CD4-positive, alpha-beta T cell (primary cell): ENCODE results near the gene NAXE. TPM values are rescaled to one million over a fixed set of nuclear protein-coding genes. Genes with fewer than 3 reads are reported as not detected.
"Not testable (repeated sequence)": the region's sequence is repeated elsewhere in the genome, so short reads cannot be mapped to it uniquely, and the experiment has no call there.

ENCODE experiments used
- ATAC-seq: fragments of 200-7000 bp; cut with Tn5 transposase; one replicate; pipeline ENCODE4 v1.10.0; 2022; ENCODE audit warnings: mild to moderate bottlenecking; ENCODE audit not compliant: poor library complexity
- CTCF ChIA-PET: fragments of 350-600 bp; sonication (Branson Sonifier 250); formaldehyde crosslinking; loops from one replicate; lab custom pipeline; 2021; ENCODE audit warnings: antibody characterized with exemption, inconsistent platforms; lab: Charles Lee
- POLR2A ChIA-PET: fragments of 350-600 bp; sonication (Branson Sonifier 250); formaldehyde crosslinking; loops from one replicate; lab custom pipeline; 2021; ENCODE audit warnings: antibody characterized with exemption, inconsistent platforms; lab: Charles Lee
- DNase-seq, 14 experiments: peaks; one replicate each; pipeline ENCODE4 v3.0.0-alpha.2; 2013 to 2020; ENCODE audit warnings: mixed read lengths in 2 of 14
- H3K27ac ChIP-seq, 2 donors: one replicate each; pipeline versions ENCODE4 v1.5.1 to v1.7.0; 2013; ENCODE audit warnings: low read length in 2 of 2, low read depth in 1 of 2, mild to moderate bottlenecking in 1 of 2
- H3K27me3 ChIP-seq, 2 experiments: 1 replicate in 1 of 2; 2 replicates in 1 of 2; pipeline versions ENCODE4 v1.6.1 to v1.7.0; 2013; ENCODE audit warnings: low read length in 2 of 2, control low read depth in 1 of 2, mild to moderate bottlenecking in 1 of 2, moderate library complexity in 1 of 2; ENCODE audit not compliant: insufficient read depth in 2 of 2, control insufficient read depth in 1 of 2
- H3K36me3 ChIP-seq: one replicate; pipeline ENCODE4 v1.6.1; 2013; ENCODE audit warnings: low read length, control low read depth; ENCODE audit not compliant: insufficient read depth
- H3K4me1 ChIP-seq: one replicate; pipeline ENCODE4 v1.6.1; 2013; ENCODE audit warnings: low read length, control low read depth; ENCODE audit not compliant: insufficient read depth
- H3K4me3 ChIP-seq: one replicate; pipeline ENCODE4 v1.5.1; 2013; ENCODE audit warnings: mild to moderate bottlenecking, low read length, moderate library complexity
- H3K9me3 ChIP-seq, 2 experiments: 1 replicate in 1 of 2; 2 replicates in 1 of 2; pipeline versions ENCODE4 v1.6.1 to v1.7.0; 2013; ENCODE audit warnings: low read length in 2 of 2, mild to moderate bottlenecking in 2 of 2, control low read depth in 1 of 2, moderate library complexity in 1 of 2; ENCODE audit not compliant: control insufficient read depth in 1 of 2, insufficient read depth in 1 of 2
- H3K27ac Mint-ChIP-seq: one replicate; pipeline ENCODE4 v1.8.0; 2020; ENCODE audit warnings: mixed read lengths
- H3K27me3 Mint-ChIP-seq: one replicate; pipeline ENCODE4 v1.8.0; 2021; ENCODE audit warnings: mixed read lengths
- H3K36me3 Mint-ChIP-seq: one replicate; pipeline ENCODE4 v1.8.0; 2021; ENCODE audit warnings: low read depth, mixed read lengths
- H3K4me1 Mint-ChIP-seq: one replicate; pipeline ENCODE4 v1.8.0; 2021; ENCODE audit warnings: low read depth, mixed read lengths
- H3K4me3 Mint-ChIP-seq: one replicate; pipeline ENCODE4 v1.8.0; 2020; ENCODE audit warnings: mild to moderate bottlenecking, mixed read lengths
- H3K9me3 Mint-ChIP-seq: one replicate; pipeline ENCODE4 v1.8.0; 2020; ENCODE audit warnings: mixed read lengths
- CTCF ChIP-seq: fragments of 200-600 bp; IDR thresholded peaks from one replicate; pipeline ENCODE4 v1.8.0; 2022; ENCODE audit warnings: antibody characterized with exemption, mild to moderate bottlenecking
- intact Hi-C, 2 experiments: fragments of 100-400 bp; cut with DNase I in 1 of 2; cut with micrococcal nuclease in 1 of 2; formaldehyde crosslinking; loops; one replicate each; pipeline versions ENCODE4 v1.15.1 to v1.9.0; 2023 to 2025; cut with DNase I, micrococcal nuclease
- total RNA-seq, 174 experiments: library from RNA in 2 of 174; stranded (reverse) in 2 of 174; gene quantifications; one replicate each; pipeline ENCODE4 v1.2.3 and lab custom pipeline; 2021 to 2026

NAXE gene
- total RNA-seq, 2 experiments from 2014 or later, result 23.3 to 27.8 TPM

DNA sequence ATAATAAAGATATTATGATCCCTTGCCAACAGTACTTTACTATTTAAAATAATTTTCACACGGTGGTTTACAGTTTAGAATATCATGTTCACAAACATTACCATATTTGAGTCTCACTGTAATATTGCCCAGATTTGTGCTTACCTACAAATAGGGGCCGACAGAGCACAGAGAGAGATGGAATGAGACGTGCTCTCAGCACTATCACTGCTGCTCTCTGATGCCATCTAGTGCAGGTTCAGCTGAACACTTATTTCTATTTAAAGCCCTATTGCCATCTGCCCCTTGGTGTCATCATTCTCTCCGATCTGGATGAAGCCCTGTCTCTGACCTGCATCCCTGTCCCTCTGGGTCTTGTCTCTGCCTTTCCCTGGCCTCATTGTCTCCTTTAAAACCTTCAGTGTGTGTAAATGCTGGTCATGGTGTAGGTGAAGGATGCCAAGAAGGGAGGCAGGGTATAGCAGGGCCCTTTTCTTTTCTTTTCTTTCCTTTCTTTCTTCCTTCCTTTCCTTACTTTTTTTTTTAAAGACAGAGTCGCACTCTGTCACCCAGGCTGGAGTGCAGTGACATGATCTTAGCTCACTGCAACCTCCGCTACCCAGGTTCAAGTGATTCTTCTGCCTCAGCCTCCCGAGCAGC lies 16.6 kb downstream of the NAXE start:
- POLR2A ChIA-PET, result interaction anchor here (0.7 to 1.8 kb wide), 7 partner anchors 26 to 151 kb away, joined by 3 to 8 read pairs (median 3); partner anchors contain the start of gene MEF2D
- no peak overlapping the region for H3K27ac ChIP-seq
- no peaks in the 10 kb centered on the region for H3K9me3 ChIP-seq
- peak; percentile 96 for ATAC-seq
- peaks cover 0 to 5% of the 10 kb centered on the region in 2 experiments for H3K27me3 ChIP-seq
- H3K4me1 Mint-ChIP-seq, result peaks cover 15% of the 10 kb centered on the region
- H3K36me3 Mint-ChIP-seq, result no peaks in the 10 kb centered on the region
- peak; percentile 77 for TF ChIP-seq CTCF
- CTCF ChIA-PET, result interaction anchor here (0.6 to 1.8 kb wide), 19 partner anchors 9 to 222 kb away, joined by 3 to 32 read pairs (median 5); partner anchors contain the start of genes HAPLN2, IQGAP3, NAXE and TTC24
- peak overlapping the region; percentile 72 for H3K4me3 Mint-ChIP-seq
- H3K27me3 Mint-ChIP-seq, result peaks cover 21% of the 10 kb centered on the region
- H3K36me3 ChIP-seq, result no peaks in the 10 kb centered on the region
- no peaks in the 10 kb centered on the region for H3K9me3 Mint-ChIP-seq
- H3K4me3 ChIP-seq, result no peak overlapping the region
- H3K27ac Mint-ChIP-seq, result no peak overlapping the region
- intact Hi-C loops, result loop anchor here (1.0 kb wide), 6 partner anchors 24 to 228 kb away; no protein-coding TSS in a partner anchor
- H3K4me1 ChIP-seq, result peaks cover 10% of the 10 kb centered on the region
- peak in 13 of 14 experiments; percentile 42 to 87 (median 53) for DNase-seq

DNA sequence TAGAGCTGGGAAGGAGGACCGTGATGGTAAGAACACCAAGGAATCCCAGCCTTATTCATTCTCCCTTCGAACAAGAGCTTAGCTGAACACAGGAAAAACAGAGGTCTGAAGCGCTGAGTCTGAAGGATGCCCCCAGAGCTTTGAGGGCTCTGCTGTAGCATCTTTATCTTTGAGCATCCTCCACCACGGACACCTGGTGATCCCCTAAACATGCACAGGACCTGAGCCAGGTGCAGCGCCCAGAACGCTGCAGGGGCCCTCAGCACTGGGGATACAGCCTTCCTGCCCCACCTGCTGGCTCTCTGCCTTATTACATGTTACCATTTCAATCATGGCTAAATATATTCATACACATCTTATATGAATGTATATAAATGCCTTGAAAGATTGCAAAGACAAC lies 17.4 kb downstream of the NAXE start:
- H3K4me3 ChIP-seq, result no peak overlapping the region
- Mint-ChIP-seq H3K9me3 (no peaks in the 10 kb centered on the region), H3K27me3 (peaks cover 25% of the 10 kb centered on the region), H3K4me1 (peaks cover 14% of the 10 kb centered on the region), H3K4me3 (no peak overlapping the region), H3K27ac (no peak overlapping the region), H3K36me3 (no peaks in the 10 kb centered on the region)
- POLR2A ChIA-PET, result interaction anchor here (0.8 to 1.8 kb wide), 5 partner anchors 26 to 151 kb away, joined by 3 to 8 read pairs (median 4); partner anchors contain the start of gene MEF2D
- peaks cover 0 to 5% of the 10 kb centered on the region in 2 experiments for H3K27me3 ChIP-seq
- TF ChIP-seq CTCF, result peak; percentile 71
- peak; percentile 80 for ATAC-seq
- intact Hi-C loops, result loop anchor here (1.0 kb wide), 6 partner anchors 25 to 229 kb away; no protein-coding TSS in a partner anchor
- H3K27ac ChIP-seq, result no peak overlapping the region
- no peaks in the 10 kb centered on the region for H3K36me3 ChIP-seq
- peaks cover 10% of the 10 kb centered on the region for H3K4me1 ChIP-seq
- no peaks in the 10 kb centered on the region for H3K9me3 ChIP-seq
- CTCF ChIA-PET, result interaction anchor here (0.6 to 1.8 kb wide), 15 partner anchors 10 to 223 kb away, joined by 3 to 32 read pairs (median 6); partner anchors contain the start of genes HAPLN2, IQGAP3 and NAXE
- peak; percentile 42 to 77 (median 52) for DNase-seq

DNA sequence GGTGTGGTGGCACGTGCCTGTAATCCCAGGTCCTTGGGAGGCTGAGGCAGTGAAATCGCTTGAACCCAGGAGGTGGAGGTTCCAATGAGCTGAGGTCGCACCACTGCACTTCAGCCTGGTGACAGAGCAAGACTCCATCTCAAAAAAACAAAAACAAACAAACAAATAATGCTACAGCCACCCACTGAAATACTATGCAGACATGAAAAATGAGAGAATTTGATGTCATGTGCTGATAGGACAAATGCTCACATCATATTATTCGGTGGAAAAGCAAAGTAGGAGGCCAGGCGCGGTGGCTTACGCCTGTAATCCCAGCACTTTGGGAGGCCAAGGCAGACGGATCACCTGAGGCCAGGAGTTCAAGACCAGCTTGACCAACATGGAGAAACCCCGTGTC lies 18.5 kb downstream of the NAXE start:
- intact Hi-C loops, H3K4me3 ChIP-seq, H3K36me3 ChIP-seq, H3K9me3 ChIP-seq, ATAC-seq, H3K9me3 Mint-ChIP-seq, H3K27me3 ChIP-seq, DNase-seq, H3K4me1 ChIP-seq, H3K4me3 Mint-ChIP-seq, H3K27ac ChIP-seq, H3K27ac Mint-ChIP-seq, POLR2A ChIA-PET, H3K36me3 Mint-ChIP-seq: not testable (repeated sequence)
- CTCF ChIA-PET, result interaction anchor here (1.2 kb wide), 1 partner anchor 109 kb away, joined by 3 read pairs; no protein-coding TSS in a partner anchor
- Mint-ChIP-seq H3K27me3 (peaks cover 33% of the 10 kb centered on the region), H3K4me1 (peaks cover 14% of the 10 kb centered on the region)
